Bronchial smooth muscle cell (primary cell): ENCODE data around the gene SEPTIN11. TPM values are rescaled to one million over a fixed set of nuclear protein-coding genes. Genes with fewer than 3 reads are reported as not detected.

Experiments used
- total RNA-seq: library from RNA; depleted of rRNA; stranded (reverse); fragments of >200 nt; gene quantifications from 2 replicates; pipeline ENCODE4 v1.2.1, GENCODE V29; 2014

The SEPTIN11 gene
- total RNA-seq: 326 and 369 TPM in 2 replicates

DNA sequence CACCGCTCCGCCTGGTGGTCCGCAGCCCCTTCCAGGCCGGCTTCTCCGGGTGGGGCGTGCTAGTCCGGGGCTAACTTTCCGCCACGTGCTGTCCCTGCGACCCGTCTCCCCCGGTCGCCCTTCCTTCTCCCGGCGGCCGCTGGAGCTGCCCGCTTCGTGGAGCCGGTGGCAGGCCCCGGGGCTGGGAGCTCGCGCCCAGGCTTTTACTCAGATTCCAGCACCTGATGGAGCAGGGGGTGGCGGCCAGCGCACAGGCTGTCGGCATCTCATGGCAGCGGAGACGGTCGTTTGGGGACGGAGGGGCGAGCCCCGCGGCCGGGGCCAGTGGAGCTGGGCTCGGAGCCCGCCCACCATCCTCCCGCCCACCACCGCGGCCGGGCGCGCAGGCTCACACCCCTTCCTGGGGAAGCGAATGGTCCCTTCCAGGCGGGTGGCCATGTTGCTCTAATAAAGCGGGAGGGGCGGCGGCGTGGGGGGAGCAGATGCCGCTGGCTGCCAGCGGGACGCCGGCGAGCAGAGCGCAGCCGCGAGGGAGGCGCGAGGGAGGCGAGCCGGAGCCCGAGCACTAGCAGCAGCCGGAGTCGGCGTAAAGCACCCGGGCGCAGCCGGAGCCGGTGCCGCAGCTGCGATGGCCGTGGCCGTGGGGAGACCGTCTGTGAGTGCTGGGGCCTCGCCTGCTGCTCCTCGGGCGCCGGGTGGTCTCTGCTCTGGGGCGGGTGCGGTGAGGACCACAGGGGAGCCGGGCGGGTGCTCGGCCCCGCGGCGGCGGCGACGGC, at the start of gene SEPTIN11:
SEPTIN11 (plus strand) TSS at position 477 of the 776 bp plus-strand sequence; CDS start at position 629, 152 bp downstream.

Other genes with a start within 250 kb of the SEPTIN11 start
- gene SOWAHB, start 51.6 kb upstream of the SEPTIN11 start, total RNA-seq: not detected in 2 replicates
- gene CCNI, start 126.2 kb downstream of the SEPTIN11 start, total RNA-seq: 96.3 and 185 TPM in 2 replicates
- 15.3 and 21.8 TPM in 2 replicates for gene CCNG2, start 207.5 kb downstream of the SEPTIN11 start, total RNA-seq